HG03575 (cell line): ENCODE data around the gene WDR90.

ENCODE experiments used
- ATAC-seq: cut with Tn5 transposase; IDR thresholded peaks from one replicate; pipeline ENCODE4 v1.9.1; 2021; ENCODE audit not compliant: unreplicated experiment, insufficient number of reproducible peaks, low FRiP score; ENCODE audit errors: extremely low read depth

The WDR90 gene

DNA sequence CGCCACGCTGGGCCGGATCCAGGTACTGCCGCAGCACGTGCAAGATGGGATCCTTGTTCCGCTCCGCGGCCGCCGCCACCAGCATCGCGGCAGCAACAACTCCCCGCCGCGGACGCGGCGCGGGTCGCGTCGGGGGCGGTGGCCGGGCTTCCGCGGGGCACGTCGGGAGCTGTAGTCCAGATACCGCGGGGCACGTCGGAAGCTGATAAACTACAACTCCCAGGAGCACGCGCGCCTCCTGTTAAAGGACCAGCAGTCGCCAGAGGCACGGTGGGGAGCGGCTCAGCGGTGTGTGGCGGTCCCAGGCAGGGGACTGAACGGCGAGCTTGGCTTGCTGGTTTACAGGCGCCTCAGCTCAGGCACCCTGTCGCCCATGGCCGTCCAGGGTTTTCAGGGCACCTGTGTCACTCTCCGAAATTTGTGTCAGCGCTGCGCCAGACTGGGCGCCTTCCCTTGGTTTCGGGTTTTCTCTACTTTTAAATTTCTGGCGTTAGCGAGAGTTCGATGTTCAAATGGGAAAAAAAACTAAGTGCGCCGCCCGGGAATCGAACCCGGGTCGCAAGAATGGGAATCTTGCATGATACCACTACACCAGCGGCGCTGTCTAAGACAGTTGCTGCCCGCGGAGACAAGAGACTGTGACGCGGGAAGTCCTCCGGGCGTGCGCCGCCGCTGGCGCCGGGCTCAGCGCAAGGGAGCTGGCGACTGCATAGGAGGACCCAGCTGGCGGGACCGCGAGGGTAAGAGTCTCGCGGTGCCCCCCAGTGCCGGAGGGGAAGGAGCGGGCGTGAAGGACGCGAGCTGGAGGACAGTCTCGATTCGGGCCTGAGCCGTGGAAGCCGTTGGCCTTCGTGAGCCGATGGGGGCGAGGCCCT is 12.7 kb upstream of the WDR90 start, which contains the start of gene METTL26:
TSS of gene METTL26 (minus strand) at position 100 of the 875 bp plus-strand sequence. CDS start at position 85, 15 bp downstream.
- no peak for ATAC-seq

DNA sequence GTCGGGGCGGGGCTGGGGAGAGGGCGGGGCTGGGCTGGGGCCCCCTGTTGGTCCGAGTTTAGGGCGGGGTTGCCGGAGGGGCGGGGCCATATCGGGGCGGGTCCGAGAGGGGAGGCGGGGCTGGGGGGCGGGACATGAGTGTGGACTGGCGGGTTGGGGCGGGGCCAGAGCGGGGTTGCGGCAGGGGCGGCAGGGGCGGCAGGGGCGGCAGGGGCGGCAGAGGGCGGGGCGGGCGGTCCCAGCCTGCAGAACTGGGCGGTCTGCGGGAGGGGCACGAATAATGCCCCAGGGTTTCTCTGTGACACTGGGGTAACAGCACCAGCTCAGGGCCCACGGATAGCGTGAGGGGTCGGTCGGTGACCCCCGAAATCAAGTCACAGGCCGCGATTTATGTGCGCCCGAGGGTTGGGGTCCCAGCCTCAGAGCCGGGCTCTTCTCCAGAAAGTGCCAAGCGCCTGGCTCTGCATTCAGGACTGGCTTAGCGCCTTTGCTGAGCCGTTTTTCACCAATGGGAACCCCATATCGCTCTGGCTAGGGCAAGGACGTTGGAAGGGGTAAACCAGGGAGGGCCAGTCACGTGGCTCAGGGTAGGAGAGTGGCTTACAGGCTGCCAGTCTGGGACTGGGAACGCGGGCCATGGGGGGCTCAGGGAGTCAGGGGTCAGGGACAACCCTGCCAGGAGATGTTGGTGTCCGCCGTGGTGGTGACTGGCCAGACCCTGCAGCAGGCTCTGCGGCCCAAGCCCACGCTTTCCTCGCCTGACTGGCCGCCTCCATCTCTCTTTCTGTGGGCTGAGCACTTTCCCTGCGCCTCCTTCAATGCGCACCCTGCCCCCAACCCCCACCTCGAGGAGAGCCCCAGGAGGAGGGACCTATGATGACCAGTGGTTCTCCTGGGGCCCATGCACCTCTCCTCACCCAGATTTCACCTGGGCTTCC is 11.8 kb upstream of the WDR90 start:
- no peak for ATAC-seq

DNA sequence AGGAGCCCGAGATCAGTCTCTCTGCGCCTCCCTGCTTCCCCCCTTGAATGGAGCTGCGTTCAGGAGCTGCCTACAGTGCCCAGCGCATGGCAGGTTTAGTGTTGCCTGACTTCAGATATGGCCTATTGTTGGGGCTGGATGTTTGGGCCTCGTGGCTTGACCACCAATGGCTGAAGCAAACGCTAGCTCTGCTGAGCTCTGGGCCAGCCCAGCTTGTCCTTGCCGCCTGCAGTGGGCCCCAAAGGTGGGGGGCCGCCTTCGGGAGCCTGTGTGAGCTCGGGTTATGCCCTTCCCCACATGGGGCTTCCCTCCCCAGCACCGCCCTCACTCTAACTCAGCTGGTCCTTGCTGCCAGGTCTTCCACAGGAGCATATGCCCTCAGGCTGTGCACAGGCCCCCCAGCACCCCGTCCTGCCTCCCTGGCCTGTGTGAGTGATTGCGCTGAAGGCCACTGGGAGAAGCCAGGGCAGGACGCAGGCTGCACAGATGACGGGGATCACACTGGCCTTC is 11.1 kb upstream of the WDR90 start:
- ATAC-seq, result no peak

DNA sequence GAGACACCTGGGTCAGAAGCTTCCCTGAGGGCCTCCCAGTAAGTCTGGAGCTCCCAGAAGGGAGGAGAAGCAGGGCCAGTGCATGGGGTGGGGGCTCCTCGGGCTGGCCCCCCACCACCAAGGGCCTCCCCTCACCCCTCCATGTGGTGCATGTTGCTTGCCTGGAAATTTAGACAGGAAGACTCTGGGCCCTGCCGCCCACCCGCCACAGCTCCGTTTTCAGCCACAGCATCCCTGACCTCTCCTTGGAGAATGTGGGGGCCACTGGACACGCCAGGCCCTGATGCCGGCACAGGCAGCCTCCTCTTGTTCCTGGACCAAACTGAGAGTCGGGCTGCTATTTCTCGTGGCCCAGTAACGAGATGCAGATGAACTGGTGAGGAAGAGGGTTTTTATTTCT is 10.3 kb upstream of the WDR90 start:
- ATAC-seq, result no peak

DNA sequence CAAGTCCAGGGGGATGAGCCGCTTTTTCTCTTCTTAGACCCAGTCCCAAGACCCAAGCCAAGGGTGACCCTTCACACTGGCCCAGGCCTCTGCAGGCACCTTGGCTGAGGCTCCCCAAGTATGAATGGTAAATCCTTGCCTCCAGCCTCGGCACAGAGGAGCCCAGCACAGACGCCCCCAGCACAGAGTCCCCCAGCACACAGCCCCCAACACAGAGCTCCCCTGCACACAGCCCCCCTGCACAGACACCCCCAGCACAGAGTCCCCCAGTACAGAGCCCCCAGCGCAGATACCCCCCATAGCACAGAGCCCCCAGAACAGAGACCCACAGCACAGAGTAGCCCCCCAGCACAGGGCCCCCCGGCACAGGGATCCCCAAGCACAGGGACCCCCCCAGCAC is 8.6 kb upstream of the WDR90 start:
- ATAC-seq, result no peak

DNA sequence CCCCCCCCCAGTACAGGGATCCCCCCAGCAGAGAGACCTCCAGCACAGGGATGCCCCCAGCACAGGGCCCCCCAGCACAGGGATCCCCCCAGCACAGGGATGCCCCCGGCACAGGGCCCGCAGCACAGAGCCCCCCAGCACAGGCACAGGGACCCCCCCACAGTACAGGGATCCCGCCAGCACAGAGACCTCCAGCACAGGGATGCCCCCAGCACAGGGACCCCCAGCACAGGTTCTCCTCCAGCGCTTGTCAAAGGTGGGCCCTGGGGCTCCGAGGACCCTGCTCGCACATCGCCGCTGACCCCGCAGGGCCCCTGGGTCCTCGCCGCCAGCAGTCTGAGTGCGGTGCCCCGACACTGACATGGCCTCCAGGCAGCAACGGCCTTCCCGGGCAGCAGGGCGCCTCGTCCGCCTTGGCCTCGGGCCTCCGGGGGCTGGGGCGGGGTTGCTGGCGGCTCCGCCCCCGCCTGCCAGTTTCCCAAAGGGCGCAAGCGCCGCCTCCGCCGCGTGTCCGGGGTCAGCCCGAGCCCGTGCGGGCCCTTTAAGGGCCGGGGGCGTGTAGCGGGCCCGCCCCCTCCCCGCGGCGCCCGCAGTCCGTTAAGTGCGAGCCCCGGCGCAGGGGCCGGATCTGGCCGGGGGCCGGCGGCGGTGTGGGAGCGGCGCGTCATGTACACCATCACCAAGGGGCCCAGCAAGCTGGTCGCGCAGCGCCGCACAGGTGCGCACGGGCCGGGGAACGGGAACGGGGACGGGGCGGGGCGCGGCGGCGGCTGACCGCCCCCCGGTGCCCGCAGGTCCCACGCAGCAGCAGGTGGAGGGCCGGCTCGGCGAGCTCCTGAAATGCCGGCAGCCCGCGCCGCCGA is 7.6 kb upstream of the WDR90 start, which contains the start of gene MCRIP2:
TSS of gene MCRIP2 (plus strand) at position 503 of the 863 bp plus-strand sequence. CDS start at position 667, 164 bp downstream.
- ATAC-seq, result no peak

DNA sequence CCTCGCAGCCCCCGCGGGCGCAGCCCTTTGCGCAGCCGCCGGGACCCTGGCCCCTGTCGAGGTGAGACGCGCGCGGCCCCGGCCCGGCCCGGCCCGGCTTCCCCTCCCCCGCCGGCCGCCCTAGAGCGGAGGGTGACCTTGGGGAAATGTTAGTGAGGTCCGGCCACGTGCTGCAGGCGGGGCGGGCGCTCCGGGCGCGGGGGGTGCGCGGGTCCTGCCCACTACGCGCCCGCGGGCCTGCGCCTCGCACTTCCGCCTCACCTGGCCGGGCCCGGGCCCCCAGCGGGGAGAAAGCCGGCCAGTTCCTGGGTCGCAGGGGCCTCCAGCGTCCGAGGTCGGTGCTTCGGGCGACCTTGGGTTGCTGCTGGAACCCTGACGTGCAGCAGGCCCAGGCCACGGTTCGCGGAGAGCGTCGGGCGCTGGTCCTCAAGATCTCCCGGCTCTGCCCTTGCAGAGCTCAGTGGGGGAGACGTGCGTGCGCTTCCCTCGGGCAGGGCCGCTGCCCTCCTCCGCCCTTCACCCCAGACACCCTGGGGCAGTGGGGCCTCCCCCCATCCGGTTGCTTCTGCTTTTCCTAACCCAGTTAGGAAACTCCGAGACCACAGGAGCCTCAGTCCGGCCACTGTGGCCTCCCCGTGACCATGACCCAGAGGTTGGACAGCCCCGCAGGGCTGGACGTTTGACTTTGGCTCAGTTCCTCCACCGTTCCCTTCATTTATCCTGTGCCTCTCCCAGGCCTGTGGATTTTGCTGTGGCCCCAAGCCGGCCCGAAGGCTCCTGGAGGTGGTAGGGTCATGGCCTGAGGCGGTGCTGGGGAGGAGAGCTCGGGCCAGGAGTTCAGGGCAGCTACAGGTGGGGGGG is 6.7 kb upstream of the WDR90 start:
- no peak for ATAC-seq

DNA sequence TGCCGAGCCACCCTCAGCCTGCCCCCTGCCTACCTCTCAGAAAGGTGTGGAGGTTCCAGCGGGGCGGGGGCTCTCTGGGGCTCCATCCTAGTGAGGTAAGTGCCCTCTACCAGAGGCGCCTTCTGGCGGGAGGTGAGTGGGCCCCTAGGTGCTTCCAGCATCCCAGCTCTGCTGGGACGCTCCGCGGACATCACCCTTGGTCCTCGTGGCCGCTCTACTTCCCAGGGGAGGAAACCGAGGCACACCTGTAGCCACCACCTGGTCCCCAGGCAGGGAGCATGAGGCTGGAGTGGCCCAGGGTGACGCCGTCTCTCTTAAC is 6.2 kb upstream of the WDR90 start:
- ATAC-seq, result no peak

DNA sequence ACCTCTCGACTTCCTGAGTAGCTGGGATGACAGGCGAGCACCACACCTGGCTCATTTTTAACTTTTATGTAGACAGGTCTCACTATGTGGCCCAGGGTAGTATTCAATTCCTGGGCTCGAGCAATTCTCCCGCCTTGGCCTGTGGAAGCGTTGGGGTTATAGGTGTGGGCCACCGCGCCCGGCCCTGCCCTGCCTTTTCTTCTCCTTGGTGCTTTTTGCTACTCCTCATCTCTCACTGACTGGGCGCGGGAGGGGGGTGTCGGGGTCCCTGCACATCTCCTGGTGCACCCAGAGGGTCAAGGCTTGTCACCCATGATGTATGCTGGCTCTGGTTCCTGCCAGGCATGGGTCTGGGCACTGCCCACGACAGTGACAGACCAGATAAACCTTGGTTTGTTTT is 4.6 kb upstream of the WDR90 start:
- no peak for ATAC-seq

DNA sequence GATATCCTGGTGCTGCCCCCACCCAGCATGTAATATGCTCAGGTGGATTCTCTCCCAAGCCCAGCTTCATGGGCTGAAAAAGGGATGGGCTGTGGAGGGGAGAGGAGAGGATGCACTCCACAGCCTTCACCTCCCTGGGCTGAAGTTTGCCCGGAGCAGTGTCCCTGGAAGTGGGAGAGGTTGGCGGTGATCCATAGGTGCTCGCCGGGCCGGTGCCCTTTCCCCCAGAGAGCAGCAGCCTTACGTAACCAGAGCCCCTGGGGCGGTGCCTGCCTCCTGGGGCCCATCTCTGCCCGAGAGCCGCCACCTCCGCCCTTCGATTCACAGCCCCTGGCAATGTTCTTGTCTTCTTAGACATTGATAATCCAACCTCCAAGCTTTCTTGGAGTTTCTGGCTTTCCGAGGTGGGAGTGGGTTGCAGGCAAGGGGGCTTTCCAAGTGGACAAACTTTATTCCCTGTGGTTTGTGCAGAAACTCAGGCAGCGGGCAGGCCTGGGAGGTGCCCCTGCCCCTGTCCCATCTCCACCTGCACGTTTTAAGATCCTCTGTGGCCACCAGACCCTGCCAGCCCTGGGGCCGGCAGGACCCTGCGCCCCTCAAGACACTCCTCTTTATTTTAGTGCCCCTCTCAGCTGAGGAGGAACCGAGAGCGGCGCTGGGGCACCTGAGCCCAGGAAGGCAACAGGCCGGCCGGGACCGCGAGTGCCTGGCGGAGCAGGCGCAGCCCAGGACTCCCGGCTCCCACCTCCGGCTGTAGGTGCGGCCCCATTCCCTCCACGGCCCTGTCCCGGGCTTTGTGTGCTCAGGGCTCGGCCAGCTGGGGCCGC is 3.1 kb upstream of the WDR90 start:
- ATAC-seq, result no peak

DNA sequence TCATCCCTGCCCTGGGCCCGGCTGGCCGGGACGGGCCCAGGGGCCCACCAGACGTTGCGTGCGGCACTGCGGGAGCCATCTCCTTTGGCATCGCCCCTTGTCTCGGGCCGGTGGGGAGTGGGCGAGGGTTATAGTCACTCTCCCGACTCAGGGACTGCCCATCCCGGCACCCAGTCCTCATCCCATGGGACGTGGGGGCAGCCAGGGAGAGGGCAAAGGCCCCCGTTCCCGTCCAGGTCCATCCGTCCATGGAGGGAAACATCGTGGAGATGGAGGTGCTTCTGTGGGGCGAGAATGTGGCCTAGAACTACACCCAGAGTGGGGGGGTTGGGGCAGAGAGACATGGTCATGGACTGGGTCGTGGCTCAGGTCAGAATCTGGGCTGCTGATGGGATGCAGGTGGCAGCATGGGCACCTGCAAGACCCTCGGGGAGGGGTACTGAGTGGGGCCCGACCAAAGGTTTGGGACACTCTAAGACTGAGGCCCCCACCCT is 2.4 kb upstream of the WDR90 start:
- ATAC-seq, result no peak

DNA sequence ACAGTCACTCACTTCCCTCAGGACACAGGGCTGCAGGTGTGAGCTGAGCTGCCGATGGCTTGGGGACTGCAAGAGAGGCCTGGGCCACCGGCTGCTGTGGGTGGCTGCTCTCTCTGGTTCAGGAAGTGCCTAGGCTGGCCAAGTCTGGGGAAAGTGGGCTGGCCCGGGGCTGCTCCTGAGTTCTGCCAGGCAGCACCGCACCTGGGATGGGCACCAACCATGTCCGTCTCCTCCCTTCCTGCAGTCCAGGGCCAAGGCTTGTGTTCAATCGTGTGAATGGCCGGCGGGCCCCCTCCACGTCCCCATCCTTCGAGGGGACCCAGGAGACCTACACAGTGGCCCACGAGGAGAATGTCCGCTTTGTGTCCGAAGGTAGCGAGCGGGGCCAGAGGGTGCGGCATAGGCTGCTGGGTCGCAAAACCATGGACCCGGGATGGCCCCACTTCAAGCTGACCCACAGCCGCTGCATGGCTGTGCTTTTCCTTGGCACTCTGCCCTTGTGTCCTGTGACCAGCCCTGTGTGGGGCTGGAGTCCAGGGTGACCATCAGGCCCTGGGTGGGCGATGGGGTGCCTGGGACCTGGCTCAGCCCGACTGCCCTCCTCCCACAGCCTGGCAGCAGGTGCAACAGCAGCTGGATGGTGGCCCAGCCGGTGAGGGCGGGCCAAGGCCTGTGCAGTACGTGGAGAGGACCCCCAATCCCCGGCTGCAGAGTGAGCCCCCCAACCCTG is 1.8 kb upstream of the WDR90 start:
- no peak for ATAC-seq

DNA sequence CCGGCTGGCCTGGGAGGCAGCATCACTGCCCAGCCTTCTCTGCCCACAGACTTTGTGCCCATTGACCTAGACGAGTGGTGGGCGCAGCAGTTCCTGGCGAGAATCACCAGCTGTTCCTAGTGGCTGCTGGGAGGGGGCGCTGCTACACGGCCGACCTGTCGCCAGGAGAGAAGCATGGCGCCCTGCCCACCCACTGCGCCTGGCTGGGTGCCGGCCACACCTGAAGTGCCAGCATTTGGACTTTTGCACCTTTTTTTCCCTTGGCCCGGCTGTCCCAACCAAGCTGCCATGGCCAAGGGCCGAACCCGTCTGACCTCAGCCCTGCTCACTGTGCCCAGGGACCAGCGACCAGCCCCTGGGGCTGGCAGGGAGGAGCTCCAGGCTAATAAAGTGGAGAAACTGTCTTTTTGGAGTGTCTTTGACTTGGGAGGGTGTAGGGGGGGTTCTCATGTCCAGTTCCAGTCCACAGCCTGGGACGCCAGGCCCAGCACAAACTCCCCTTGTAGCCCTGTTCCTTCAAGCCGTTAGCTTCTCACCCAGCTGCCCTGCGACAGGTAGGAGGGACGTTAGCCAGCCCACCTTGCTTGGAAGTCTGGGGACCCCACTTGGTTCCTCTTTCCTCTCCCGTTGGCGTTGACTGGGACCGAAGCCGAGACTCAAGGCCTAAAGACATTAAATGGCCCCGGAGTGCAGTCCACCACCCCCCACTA is 939 bp upstream of the WDR90 start:
- ATAC-seq, result no peak

DNA sequence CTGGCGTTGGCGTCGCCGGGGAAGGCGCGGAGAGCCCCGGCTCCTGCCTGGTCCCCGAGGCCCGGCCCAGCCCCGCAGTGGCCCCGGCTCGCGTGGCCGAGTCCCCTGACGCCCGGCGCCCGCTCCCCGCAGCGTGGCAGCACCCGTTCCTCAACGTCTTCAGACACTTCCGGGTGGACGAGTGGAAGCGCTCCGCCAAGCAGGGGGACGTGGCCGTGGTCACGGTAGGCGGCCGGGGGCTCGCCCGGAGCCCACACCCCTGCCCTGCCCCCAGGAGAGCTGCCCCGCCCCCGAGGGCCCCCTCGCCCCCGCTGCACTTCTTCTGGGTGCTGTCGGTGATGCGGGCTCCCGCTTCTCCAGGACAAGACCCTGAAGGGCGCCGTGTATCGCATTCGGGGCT is 466 bp downstream of the WDR90 start:
- no peak for ATAC-seq

DNA sequence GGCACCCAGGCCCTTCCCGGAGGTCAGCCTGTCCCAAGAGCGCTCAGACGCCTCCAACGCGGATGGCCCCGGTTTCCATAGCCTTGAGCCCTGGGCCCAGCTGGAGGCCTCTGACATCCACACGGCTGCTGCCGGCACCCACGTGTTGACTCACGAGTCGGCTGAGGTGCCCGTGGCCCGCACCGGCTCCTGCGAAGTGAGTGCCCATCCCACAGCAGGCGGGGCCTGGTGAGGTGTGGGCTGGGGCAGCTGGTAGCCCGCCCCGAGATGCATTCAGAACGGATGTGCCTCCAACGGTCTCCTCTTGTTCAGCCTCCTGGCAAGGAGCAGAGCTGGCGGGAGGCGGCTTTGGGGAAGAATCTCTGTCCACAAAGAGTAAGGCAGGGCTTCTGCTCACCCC is 2.7 kb downstream of the WDR90 start:
- ATAC-seq, result no peak
